Measurements from ENCODE around the gene NFIA. TPM values are rescaled to one million over a fixed set of nuclear protein-coding genes. Genes with fewer than 3 reads are reported as not detected.

Gene NFIA
- total and polyA plus RNA-seq, 4 experiments from 2014 or later = 5.1 to 7.3 (median 6.7) TPM

GRCh38 chr1:61100578-61100977 lies 18.2 kb downstream of the NFIA start:
- Histone ChIP-seq H3K9me3 (ENCODE audit: control insufficient read depth in 1 of 2, low read length in 2 of 2) (no peaks in the 10 kb centered on the region), H3K27ac (ENCODE audit: low read depth, low read length) (no peak overlapping the region), H3K4me1 (ENCODE audit: insufficient read depth, low read length) (no peaks in the 10 kb centered on the region), H3K36me3 (ENCODE audit: insufficient read depth, low read length) (no peaks in the 10 kb centered on the region), H3K4me3 (ENCODE audit: low read length in 2 of 2) (no peak overlapping the region), H3K27me3 (ENCODE audit: insufficient read depth, low read length) (no peaks in the 10 kb centered on the region)
- Mint-ChIP-seq H3K36me3 (no peaks in the 10 kb centered on the region), H3K4me3 (no peak overlapping the region), H3K9me3 (no peaks in the 10 kb centered on the region), H3K27ac (no peak overlapping the region), H3K27me3 (peaks cover 0 to 4% of the 10 kb centered on the region in 2 donors), H3K4me1 (peaks cover 0 to 6% (median 4%) of the 10 kb centered on the region in 4 donors)
- ChIA-PET CTCF (ENCODE audit: partially characterized antibody) (interaction anchor here (1.5 kb wide), 1 partner anchor 51 kb away, joined by 4 read pairs; no protein-coding TSS in a partner anchor), POLR2A (ENCODE audit: partially characterized antibody) (no interaction called here)
- DNase-seq = no peak
- intact Hi-C loops (cut with micrococcal nuclease) = no loop called here

GRCh38 chr1:61101536-61101935 lies 19.2 kb downstream of the NFIA start:
- Histone ChIP-seq H3K9me3 (ENCODE audit: control insufficient read depth in 1 of 2, low read length in 2 of 2) (no peaks in the 10 kb centered on the region), H3K4me1 (ENCODE audit: insufficient read depth, low read length) (no peaks in the 10 kb centered on the region), H3K27me3 (ENCODE audit: insufficient read depth, low read length) (no peaks in the 10 kb centered on the region), H3K36me3 (ENCODE audit: insufficient read depth, low read length) (no peaks in the 10 kb centered on the region), H3K27ac (ENCODE audit: low read depth, low read length) (no peak overlapping the region), H3K4me3 (ENCODE audit: low read length in 2 of 2) (no peak overlapping the region)
- intact Hi-C loops (cut with micrococcal nuclease) = no loop called here
- DNase-seq = no peak
- peaks cover 0 to 4% of the 10 kb centered on the region in 2 donors for H3K27me3 Mint-ChIP-seq
- peak overlapping the region in 1 of 7 donors; percentile 27 for H3K27ac Mint-ChIP-seq
- ChIA-PET CTCF (ENCODE audit: partially characterized antibody) (no interaction called here), POLR2A (ENCODE audit: partially characterized antibody) (no interaction called here)
- peaks cover 0 to 7% (median 4%) of the 10 kb centered on the region in 4 donors for H3K4me1 Mint-ChIP-seq
- no peaks in the 10 kb centered on the region for H3K36me3 Mint-ChIP-seq
- H3K4me3 Mint-ChIP-seq = no peak overlapping the region
- no peaks in the 10 kb centered on the region for H3K9me3 Mint-ChIP-seq

- POLR2A ChIA-PET (ENCODE audit: partially characterized antibody) = no interaction called here
- H3K9me3 Mint-ChIP-seq = no peaks in the 10 kb centered on the region
These were observed 19.7 kb downstream of the NFIA start for GRCh38 chr1:61102041-61102440.

GRCh38 chr1:61102621-61103020 lies 20.3 kb downstream of the NFIA start:
- no peaks in the 10 kb centered on the region for H3K4me1 ChIP-seq (ENCODE audit: insufficient read depth, low read length)
- Mint-ChIP-seq H3K4me3 (no peak overlapping the region), H3K36me3 (no peaks in the 10 kb centered on the region), H3K9me3 (peaks cover 0 to 1% (median 0%) of the 10 kb centered on the region in 8 donors), H3K27me3 (no peaks in the 10 kb centered on the region), H3K4me1 (peaks cover 0 to 7% (median 3%) of the 10 kb centered on the region in 4 donors), H3K27ac (no peak overlapping the region)
- DNase-seq = no peak
- ChIA-PET CTCF (ENCODE audit: partially characterized antibody) (interaction anchor here (1.1 to 1.3 kb wide), 2 partner anchors 55 to 58 kb away, joined by 3 read pairs; no protein-coding TSS in a partner anchor), POLR2A (ENCODE audit: partially characterized antibody) (no interaction called here)
- H3K27ac ChIP-seq (ENCODE audit: low read depth, low read length) = no peak overlapping the region
- H3K4me3 ChIP-seq (ENCODE audit: low read length in 2 of 2) = no peak overlapping the region
- no peaks in the 10 kb centered on the region for H3K9me3 ChIP-seq (ENCODE audit: control insufficient read depth in 1 of 2, low read length in 2 of 2)
- intact Hi-C loops (cut with micrococcal nuclease) = no loop called here
- H3K36me3 ChIP-seq (ENCODE audit: insufficient read depth, low read length) = no peaks in the 10 kb centered on the region
- no peaks in the 10 kb centered on the region for H3K27me3 ChIP-seq (ENCODE audit: insufficient read depth, low read length)

More at GRCh38 chr1:61102041-61102440, 19.7 kb downstream of the NFIA start:
- peaks cover 0 to 4% of the 10 kb centered on the region in 2 donors for H3K27me3 Mint-ChIP-seq
- no peaks in the 10 kb centered on the region for H3K9me3 ChIP-seq (ENCODE audit: control insufficient read depth in 1 of 2, low read length in 2 of 2)
- no peak overlapping the region for H3K27ac ChIP-seq (ENCODE audit: low read depth, low read length)
- H3K27ac Mint-ChIP-seq = no peak overlapping the region
- H3K36me3 Mint-ChIP-seq = no peaks in the 10 kb centered on the region
- no peak overlapping the region for H3K4me3 ChIP-seq (ENCODE audit: low read length in 2 of 2)
- no peaks in the 10 kb centered on the region for H3K36me3 ChIP-seq (ENCODE audit: insufficient read depth, low read length)
- H3K4me1 ChIP-seq (ENCODE audit: insufficient read depth, low read length) = no peaks in the 10 kb centered on the region
- no peak for DNase-seq
- peaks cover 0 to 7% (median 4%) of the 10 kb centered on the region in 4 donors for H3K4me1 Mint-ChIP-seq
- H3K4me3 Mint-ChIP-seq = no peak overlapping the region
- no peaks in the 10 kb centered on the region for H3K27me3 ChIP-seq (ENCODE audit: insufficient read depth, low read length)
- CTCF ChIA-PET (ENCODE audit: partially characterized antibody) = interaction anchor here (1.1 kb wide), 1 partner anchor 57 kb away, joined by 3 read pairs; no protein-coding TSS in a partner anchor
- intact Hi-C loops (cut with micrococcal nuclease) = no loop called here

- no peak overlapping the region for H3K4me3 Mint-ChIP-seq
- no peak overlapping the region for H3K27ac Mint-ChIP-seq
- no peaks in the 10 kb centered on the region for H3K27me3 Mint-ChIP-seq
- H3K9me3 Mint-ChIP-seq = peaks cover 0 to 5% (median 2%) of the 10 kb centered on the region in 8 donors
- Histone ChIP-seq H3K27me3 (ENCODE audit: insufficient read depth, low read length) (no peaks in the 10 kb centered on the region), H3K4me1 (ENCODE audit: insufficient read depth, low read length) (no peaks in the 10 kb centered on the region), H3K36me3 (ENCODE audit: insufficient read depth, low read length) (no peaks in the 10 kb centered on the region), H3K27ac (ENCODE audit: low read depth, low read length) (no peak overlapping the region), H3K4me3 (ENCODE audit: low read length in 2 of 2) (no peak overlapping the region), H3K9me3 (ENCODE audit: control insufficient read depth in 1 of 2, low read length in 2 of 2) (no peaks in the 10 kb centered on the region)
- H3K36me3 Mint-ChIP-seq = peaks cover 0 to 7% of the 10 kb centered on the region in 2 donors
- intact Hi-C loops (cut with micrococcal nuclease) = no loop called here
- H3K4me1 Mint-ChIP-seq = peaks cover 0 to 6% (median 3%) of the 10 kb centered on the region in 4 donors
- DNase-seq = no peak
- CTCF ChIA-PET (ENCODE audit: partially characterized antibody) = interaction anchor here (0.9 kb wide), 1 partner anchor 61 kb away, joined by 3 read pairs; no protein-coding TSS in a partner anchor
- POLR2A ChIA-PET (ENCODE audit: partially characterized antibody) = no interaction called here
These were observed 21.9 kb downstream of the NFIA start for GRCh38 chr1:61104220-61104671.

DNA sequence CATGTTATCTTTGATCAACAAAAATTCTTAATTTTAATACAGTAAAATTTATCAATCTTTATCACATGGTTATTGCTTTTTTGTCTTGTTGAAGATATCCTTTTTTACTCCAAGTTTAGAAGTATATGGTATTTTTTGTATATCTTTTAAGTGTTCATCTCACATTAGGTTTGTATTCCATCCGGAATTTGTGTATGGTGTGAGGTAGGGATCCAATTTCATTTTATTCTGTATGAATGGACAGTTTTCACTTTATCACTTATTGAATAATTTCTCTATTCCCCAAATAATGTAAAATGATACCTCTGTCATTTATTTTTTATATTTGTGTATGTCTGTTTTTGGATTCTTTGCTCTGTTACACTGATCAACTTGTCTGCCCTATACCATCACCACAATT lies 25.3 kb downstream of the NFIA start:
- H3K4me1 ChIP-seq (ENCODE audit: insufficient read depth, low read length) = no peaks in the 10 kb centered on the region
- H3K4me1 Mint-ChIP-seq = peaks cover 0 to 2% (median under 1%) of the 10 kb centered on the region in 4 donors
- H3K27ac ChIP-seq (ENCODE audit: low read depth, low read length) = no peak overlapping the region
- H3K36me3 ChIP-seq (ENCODE audit: insufficient read depth, low read length) = no peaks in the 10 kb centered on the region
- ChIA-PET CTCF (ENCODE audit: partially characterized antibody) (no interaction called here), POLR2A (ENCODE audit: partially characterized antibody) (no interaction called here)
- no peak overlapping the region for H3K4me3 ChIP-seq (ENCODE audit: low read length in 2 of 2)
- H3K27me3 ChIP-seq (ENCODE audit: insufficient read depth, low read length) = no peaks in the 10 kb centered on the region
- peaks cover 0 to 7% of the 10 kb centered on the region in 2 donors for H3K36me3 Mint-ChIP-seq
- no peak overlapping the region for H3K27ac Mint-ChIP-seq
- intact Hi-C loops (cut with micrococcal nuclease) = no loop called here
- no peaks in the 10 kb centered on the region for H3K27me3 Mint-ChIP-seq
- no peaks in the 10 kb centered on the region for H3K9me3 ChIP-seq (ENCODE audit: control insufficient read depth in 1 of 2, low read length in 2 of 2)
- H3K4me3 Mint-ChIP-seq = no peak overlapping the region
- DNase-seq = no peak
- H3K9me3 Mint-ChIP-seq = peaks cover 0 to 5% (median 2%) of the 10 kb centered on the region in 8 donors

DNA sequence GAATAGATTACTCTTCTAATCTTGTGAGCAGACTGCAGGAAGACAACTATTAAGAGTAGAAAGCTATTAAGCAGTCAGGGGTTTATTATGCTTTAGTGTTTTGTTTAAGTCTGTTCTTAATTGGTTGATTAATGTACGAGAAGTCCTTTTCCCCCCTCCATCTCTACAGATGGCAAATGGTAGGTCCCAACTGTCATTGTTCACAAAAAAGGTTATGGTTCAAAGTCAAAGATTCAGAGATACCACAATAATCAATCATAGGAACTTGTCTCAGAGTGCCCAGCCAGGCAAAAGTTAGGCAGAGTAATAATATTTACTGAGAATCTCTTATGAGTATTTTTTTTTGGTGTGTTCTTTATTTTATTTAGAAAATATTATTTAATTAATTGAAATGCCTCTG lies 26.8 kb downstream of the NFIA start:
- no peak overlapping the region for H3K27ac ChIP-seq (ENCODE audit: low read depth, low read length)
- no peak overlapping the region for H3K4me3 ChIP-seq (ENCODE audit: low read length in 2 of 2)
- ChIA-PET POLR2A (ENCODE audit: partially characterized antibody) (no interaction called here), CTCF (ENCODE audit: partially characterized antibody) (no interaction called here)
- H3K36me3 ChIP-seq (ENCODE audit: insufficient read depth, low read length) = no peaks in the 10 kb centered on the region
- intact Hi-C loops (cut with micrococcal nuclease) = no loop called here
- Mint-ChIP-seq H3K27me3 (no peaks in the 10 kb centered on the region), H3K9me3 (peaks cover 0 to 7% (median 3%) of the 10 kb centered on the region in 8 donors), H3K4me3 (no peak overlapping the region), H3K27ac (no peak overlapping the region), H3K4me1 (peaks cover 0 to 2% (median under 1%) of the 10 kb centered on the region in 4 donors), H3K36me3 (peaks cover 0 to 12% of the 10 kb centered on the region in 2 donors)
- no peak for DNase-seq
- no peaks in the 10 kb centered on the region for H3K9me3 ChIP-seq (ENCODE audit: control insufficient read depth in 1 of 2, low read length in 2 of 2)
- H3K4me1 ChIP-seq (ENCODE audit: insufficient read depth, low read length) = no peaks in the 10 kb centered on the region
- H3K27me3 ChIP-seq (ENCODE audit: insufficient read depth, low read length) = no peaks in the 10 kb centered on the region

Measured in CD4-positive, alpha-beta memory T cell (primary cell).